GM12878 (cell line): Measurements from ENCODE around the gene DSEL. TPM values are rescaled to one million over a fixed set of nuclear protein-coding genes. Genes with fewer than 3 reads are reported as not detected.

ENCODE experiments used
- IRF4 ChIP-seq: IDR thresholded peaks from 2 replicates; pipeline ENCODE4 v1.6.1; 2011; ENCODE audit warnings: low read depth, low read length
- PRDM15 ChIP-seq: fragments of 450-650 bp; formaldehyde crosslinking; IDR thresholded peaks from 2 replicates; pipeline ENCODE4 v1.4.0; 2020; ENCODE audit warnings: mild to moderate bottlenecking, moderate library complexity
- STAT1 ChIP-seq: fragments of 450-650 bp; conservative IDR thresholded peaks from 2 replicates; pipeline ENCODE4 v1.6.1; 2014; ENCODE audit warnings: antibody characterized with exemption, mild to moderate bottlenecking
- TBL1XR1 ChIP-seq: IDR thresholded peaks from 2 replicates; pipeline ENCODE4 v1.6.1; 2012; ENCODE audit warnings: low read depth, low read length, improper control_type of control experiment
- ZNF592 ChIP-seq: fragments of 450-650 bp; IDR thresholded peaks from 2 replicates; pipeline ENCODE4 v1.6.1; 2017; ENCODE audit warnings: mild to moderate bottlenecking, moderate library complexity
- polyA plus RNA-seq, 11 experiments: library from polyadenylated mRNA; depleted of rRNA in 4 of 11; unstranded in 6 of 11; stranded (reverse) in 5 of 11; fragments of >200 nt; fragmentation: Nextera tagmentation in 4 of 11; fragmentation: Illumina TruSeq in 1 of 11; extraction: Ambion mirVana in 4 of 11; extraction: Trizol in 1 of 11; gene quantifications; 1 replicate in 1 of 11; 2 replicates in 10 of 11; pipeline versions ENCODE4 v1.2.1 to v1.2.3, GENCODE V29; 2011 to 2016; ENCODE audit warnings: inconsistent platforms in 2 of 11, missing spikeins in 2 of 11, low read depth in 1 of 11
- total RNA-seq, 4 experiments: library from RNA; depleted of rRNA in 3 of 4; stranded (reverse); fragments of >200 nt in 3 of 4; fragmentation: Illumina TruSeq in 1 of 4; extraction: Trizol in 1 of 4; gene quantifications; 2 replicates each; pipeline versions ENCODE4 v1.2.1 to v1.2.3, GENCODE V29; 2013 to 2021

Gene DSEL
- total and polyA plus RNA-seq, 10 of the 15 experiments (the other 5 are each of a cell fraction or from before 2014, with no cell fraction given) = 0.03 TPM; not detected in 9

GRCh38 chr18:67509741-67510391 is 6.7 kb downstream of the DSEL start (continued):
- TF ChIP-seq ZNF592 (no peak), PRDM15 (CRISPR knock-in tag) (no peak), IRF4 (no peak), TBL1XR1 (no peak), STAT1 (no peak)
